NT2/D1 (cell line): Measurements from ENCODE around the gene URB2.
"Not testable (repeated sequence)": the region's sequence is repeated elsewhere in the genome, so short reads cannot be mapped to it uniquely, and the experiment has no call there.

ENCODE experiments used
- DNase-seq: peaks from one replicate; pipeline ENCODE4 v3.0.0-alpha.2; 2011; ENCODE audit warnings: low read depth, low spot score
- H3K27me3 ChIP-seq: 2 replicates; pipeline ENCODE4 v1.6.0; 2011; ENCODE audit warnings: mild to moderate bottlenecking; ENCODE audit not compliant: insufficient read length, insufficient read depth
- H3K36me3 ChIP-seq: 2 replicates; pipeline ENCODE4 v1.6.1; 2011; ENCODE audit warnings: mild to moderate bottlenecking, low read length, mixed read lengths; ENCODE audit not compliant: insufficient read depth, insufficient read length
- H3K4me1 ChIP-seq: 2 replicates; pipeline ENCODE4 v1.5.1; 2011; ENCODE audit not compliant: insufficient read depth, insufficient read length
- H3K4me3 ChIP-seq: 2 replicates; pipeline ENCODE4 v1.5.1; 2011; ENCODE audit warnings: low read depth; ENCODE audit not compliant: insufficient read length
- H3K9ac ChIP-seq: 2 replicates; pipeline ENCODE4 v1.6.0; 2011; ENCODE audit warnings: low read depth; ENCODE audit not compliant: insufficient read length
- H3K9me3 ChIP-seq: 2 replicates; pipeline ENCODE4 v1.5.1; 2011; ENCODE audit warnings: mild to moderate bottlenecking, low read length; ENCODE audit not compliant: insufficient read depth
- SUZ12 ChIP-seq: IDR thresholded peaks from 2 replicates; pipeline ENCODE4 v1.6.1; 2011; ENCODE audit not compliant: insufficient read length, insufficient read depth; ENCODE audit errors: extremely low read depth
- YY1 ChIP-seq: IDR thresholded peaks from 2 replicates; pipeline ENCODE4 v1.6.1; 2011; ENCODE audit not compliant: insufficient read length, insufficient read depth
- ZNF274 ChIP-seq: IDR thresholded peaks from 2 replicates; pipeline ENCODE4 v1.6.1; 2011; ENCODE audit warnings: mild to moderate bottlenecking, low read depth, low read length

The URB2 gene

DNA sequence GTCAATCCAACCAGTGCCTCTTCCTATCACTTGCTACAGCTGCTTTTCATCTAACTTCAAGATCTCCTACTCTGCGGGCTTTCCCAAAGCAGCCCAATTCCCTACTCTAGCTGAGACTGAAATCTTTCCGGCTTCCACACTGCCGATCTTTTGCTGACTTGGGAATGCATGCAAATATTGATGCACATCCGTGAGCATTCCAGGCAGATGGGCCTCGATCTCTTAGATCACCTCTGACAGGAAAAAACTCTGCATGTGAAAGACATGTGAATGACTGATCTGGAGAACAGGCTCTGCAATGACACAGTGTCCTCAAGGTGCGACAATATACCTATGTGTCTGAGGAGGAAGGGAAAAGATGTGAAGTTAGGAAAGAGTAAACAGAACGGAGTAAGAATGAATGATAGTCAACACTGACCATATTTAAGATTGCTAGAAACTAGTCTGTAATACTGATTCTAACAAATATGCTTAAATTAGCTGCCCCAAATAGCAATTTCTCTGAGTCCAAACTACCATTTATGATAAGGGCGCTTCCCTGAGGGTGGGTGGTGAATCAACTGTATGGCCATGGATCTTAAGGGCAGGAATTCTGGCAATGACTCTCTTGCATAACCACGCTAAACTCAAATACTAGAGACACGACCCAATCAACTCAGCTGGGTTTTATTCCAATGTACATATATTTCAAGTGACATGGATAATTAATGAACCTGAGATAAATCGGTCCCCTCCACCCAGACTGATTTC, 8.5 kb upstream of the URB2 start:
- Histone ChIP-seq H3K27me3 (no peaks in the 10 kb centered on the region), H3K9me3 (no peaks in the 10 kb centered on the region), H3K36me3 (peaks cover 28% of the 10 kb centered on the region), H3K9ac (no peak overlapping the region), H3K4me1 (no peaks in the 10 kb centered on the region), H3K4me3 (no peak overlapping the region)
- no peak for DNase-seq
- TF ChIP-seq ZNF274 (no peak), SUZ12 (no peak), YY1 (no peak)

DNA sequence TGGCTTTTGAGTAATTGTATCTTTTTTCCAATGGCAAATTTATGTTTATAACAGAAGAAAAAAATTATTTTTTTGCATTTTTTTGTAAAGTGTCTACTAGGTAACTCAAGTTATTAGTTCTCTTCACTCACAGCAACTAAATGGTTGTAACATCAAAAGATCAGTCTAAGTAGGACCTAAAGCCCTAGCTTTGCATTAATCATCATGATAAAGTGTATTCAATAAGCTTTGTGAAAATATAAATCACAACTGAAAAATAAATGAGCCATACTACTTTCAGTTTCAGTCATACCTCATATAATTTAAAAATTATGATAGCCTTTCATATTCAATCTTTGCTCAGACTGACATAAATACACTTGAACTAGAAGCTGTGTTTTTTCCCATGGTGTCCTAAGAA, 7.0 kb upstream of the URB2 start:
- Histone ChIP-seq H3K9ac (no peak overlapping the region), H3K27me3 (no peaks in the 10 kb centered on the region), H3K4me3 (no peak overlapping the region), H3K9me3 (no peaks in the 10 kb centered on the region), H3K36me3 (peaks cover 22% of the 10 kb centered on the region), H3K4me1 (no peaks in the 10 kb centered on the region)
- DNase-seq = no peak
- TF ChIP-seq ZNF274 (no peak), SUZ12 (no peak), YY1 (no peak)

DNA sequence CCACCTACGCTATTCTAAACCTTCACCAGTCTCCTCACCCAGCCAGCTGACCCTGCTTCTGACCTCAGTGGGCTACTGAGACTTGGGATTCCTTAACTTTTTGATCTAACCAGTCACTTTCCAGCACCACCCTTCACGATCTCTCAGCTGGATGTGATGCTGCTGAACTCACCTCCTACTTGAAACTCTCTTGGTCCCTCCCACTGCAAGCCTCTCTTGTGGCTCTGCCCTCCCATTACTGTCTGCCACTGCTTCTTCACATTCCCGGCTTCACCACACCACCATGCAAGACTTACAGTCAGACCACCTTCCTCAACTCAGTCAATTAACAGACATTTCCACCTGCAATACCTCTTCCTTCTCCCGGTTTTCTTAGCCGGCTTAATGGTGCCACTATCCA, 6.4 kb upstream of the URB2 start:
- no peak for DNase-seq
- Histone ChIP-seq H3K9me3 (no peaks in the 10 kb centered on the region), H3K27me3 (peaks cover 2% of the 10 kb centered on the region), H3K4me1 (no peaks in the 10 kb centered on the region), H3K4me3 (no peak overlapping the region), H3K36me3 (peaks cover 18% of the 10 kb centered on the region), H3K9ac (no peak overlapping the region)
- TF ChIP-seq ZNF274 (no peak), YY1 (no peak), SUZ12 (no peak)

DNA sequence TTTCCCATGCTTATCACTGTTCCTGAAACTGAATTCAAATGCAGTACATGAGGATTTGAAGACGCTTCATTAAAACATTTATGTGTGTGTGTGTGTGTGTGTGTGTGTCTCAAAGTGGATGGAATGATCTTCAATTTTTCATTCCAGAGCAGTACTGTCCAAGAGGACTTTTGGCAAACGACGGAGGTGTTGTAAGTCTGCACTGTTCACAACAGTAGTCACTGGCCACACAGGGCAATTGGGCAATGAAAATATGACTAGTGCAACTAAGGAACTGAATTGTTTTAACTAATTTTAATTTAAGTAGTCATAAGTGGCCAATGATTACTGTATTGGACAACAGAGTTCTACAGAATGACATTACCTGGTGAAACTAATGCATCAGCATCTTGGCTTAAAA, 5.2 kb upstream of the URB2 start:
- peaks cover 18% of the 10 kb centered on the region for H3K36me3 ChIP-seq

DNA sequence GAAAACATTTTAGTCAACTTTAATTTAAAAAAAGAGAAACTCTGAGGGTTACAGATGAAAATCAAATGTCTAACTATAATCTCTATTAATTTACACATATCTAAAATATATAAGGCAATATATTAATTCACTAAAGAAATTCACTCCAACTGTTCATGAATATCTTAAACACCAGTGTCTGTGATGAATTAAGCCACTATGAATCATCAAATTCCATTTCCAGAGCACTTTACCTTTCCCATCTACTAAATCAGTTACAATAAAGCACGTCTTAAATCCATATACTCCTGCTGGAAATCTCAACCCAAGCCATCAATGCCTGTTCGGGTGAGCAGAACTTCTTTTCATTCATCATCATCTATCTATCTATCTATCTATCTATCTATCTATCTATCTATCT, 4.4 kb upstream of the URB2 start:
- no peaks in the 10 kb centered on the region for H3K4me1 ChIP-seq
- no peaks in the 10 kb centered on the region for H3K9me3 ChIP-seq
- TF ChIP-seq SUZ12 = no peak
- H3K9ac ChIP-seq = no peak overlapping the region
- no peak overlapping the region for H3K4me3 ChIP-seq
- peaks cover 2% of the 10 kb centered on the region for H3K27me3 ChIP-seq
- DNase-seq = no peak
- peaks cover 18% of the 10 kb centered on the region for H3K36me3 ChIP-seq

More for the DNA sequence above, 5.2 kb upstream of the URB2 start:
- H3K4me1 ChIP-seq = no peaks in the 10 kb centered on the region
- DNase-seq = no peak
- peaks cover 2% of the 10 kb centered on the region for H3K27me3 ChIP-seq
- no peak overlapping the region for H3K4me3 ChIP-seq
- TF ChIP-seq ZNF274 (no peak), YY1 (no peak), SUZ12 (no peak)
- H3K9ac ChIP-seq = no peak overlapping the region
- H3K9me3 ChIP-seq = no peaks in the 10 kb centered on the region

DNA sequence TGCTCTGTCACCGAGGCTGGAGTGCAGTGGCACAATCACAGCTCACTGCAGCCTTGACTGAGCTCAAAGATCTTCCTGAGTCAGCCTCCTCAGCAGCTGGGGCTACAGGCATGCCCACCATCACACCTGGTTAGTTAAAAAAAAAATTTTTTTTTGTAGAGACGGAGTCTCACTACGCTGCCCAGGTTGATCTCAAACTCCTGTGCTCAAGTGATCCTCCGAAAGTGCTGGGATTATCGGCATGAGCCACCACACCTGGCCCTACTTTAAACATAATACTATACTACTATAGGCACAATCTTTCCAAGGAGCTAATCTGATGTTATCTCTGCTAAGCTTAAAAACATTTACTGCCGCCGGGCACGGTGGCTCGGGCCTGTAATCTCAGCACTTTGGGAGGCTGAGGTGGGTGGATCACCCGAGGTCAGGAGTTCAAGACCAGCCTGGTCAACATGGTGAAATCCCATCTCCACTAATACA, 3.4 kb upstream of the URB2 start:
- H3K4me3 ChIP-seq, H3K4me1 ChIP-seq, H3K27me3 ChIP-seq, H3K9me3 ChIP-seq, DNase-seq, H3K9ac ChIP-seq: not testable (repeated sequence)
- peaks cover 20% of the 10 kb centered on the region for H3K36me3 ChIP-seq

DNA sequence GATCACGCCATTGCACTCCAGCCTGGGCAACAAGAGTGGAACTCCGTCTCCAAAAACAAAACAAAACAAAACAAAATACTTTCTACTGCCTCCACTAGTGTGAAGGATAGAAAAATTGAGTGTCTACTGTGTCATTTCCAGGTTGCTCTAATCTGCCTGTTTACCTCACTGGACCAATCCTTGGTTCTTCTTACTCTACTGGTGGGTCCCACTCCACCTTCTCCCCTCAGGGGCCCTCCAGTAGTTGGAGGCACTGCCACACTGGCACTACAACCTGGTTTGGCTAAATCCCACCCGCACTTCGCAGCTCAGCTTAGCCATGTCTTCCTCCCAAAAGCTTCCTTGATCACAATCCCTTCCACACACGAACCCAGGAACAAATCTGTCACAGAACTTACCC, 2.8 kb upstream of the URB2 start:
- no peaks in the 10 kb centered on the region for H3K4me1 ChIP-seq
- no peak overlapping the region for H3K9ac ChIP-seq
- no peak for TF ChIP-seq YY1
- no peak for TF ChIP-seq ZNF274
- no peak for TF ChIP-seq SUZ12
- peaks cover 24% of the 10 kb centered on the region for H3K36me3 ChIP-seq
- no peak for DNase-seq
- peaks cover 2% of the 10 kb centered on the region for H3K27me3 ChIP-seq
- no peaks in the 10 kb centered on the region for H3K9me3 ChIP-seq
- H3K4me3 ChIP-seq = no peak overlapping the region
